RWPE2 (cell line): ENCODE data around the gene TPM2.

Experiments
- ATAC-seq: fragments of 200-7000 bp; cut with Tn5 transposase; 3 replicates; pipeline ENCODE4 v1.9.1; 2021; ENCODE audit warnings: low read depth
- DNase-seq: peaks from one replicate; pipeline ENCODE4 v3.0.0-alpha.2; 2020; ENCODE audit warnings: low spot score
- H3K27ac ChIP-seq: fragments of 450-650 bp; 2 replicates; pipeline ENCODE4 v1.5.1; 2017; ENCODE audit warnings: mild to moderate bottlenecking; ENCODE audit not compliant: poor library complexity, severe bottlenecking
- H3K27me3 ChIP-seq: fragments of 250-450 bp; sonication (Bioruptor Pico); 2 replicates; pipeline ENCODE4 v1.5.1; 2021; ENCODE audit warnings: mild to moderate bottlenecking, moderate library complexity; ENCODE audit not compliant: insufficient read depth, poor library complexity, severe bottlenecking
- H3K36me3 ChIP-seq: fragments of 250-450 bp; sonication (Bioruptor Pico); 2 replicates; pipeline ENCODE4 v1.5.1; 2020; ENCODE audit warnings: low read depth, mild to moderate bottlenecking, moderate library complexity
- H3K4me1 ChIP-seq: fragments of 250-450 bp; sonication (Bioruptor Pico); 2 replicates; pipeline ENCODE4 v1.5.1; 2021; ENCODE audit warnings: mild to moderate bottlenecking, moderate library complexity; ENCODE audit not compliant: insufficient read depth, poor library complexity, severe bottlenecking
- H3K4me3 ChIP-seq: fragments of 250-450 bp; sonication (Bioruptor Pico); 2 replicates; pipeline ENCODE4 v1.5.1; 2021; ENCODE audit warnings: mild to moderate bottlenecking, moderate library complexity; ENCODE audit not compliant: severe bottlenecking
- H3K9me3 ChIP-seq: fragments of 250-450 bp; sonication (Bioruptor Pico); 2 replicates; pipeline ENCODE4 v1.5.1; 2021; ENCODE audit warnings: mild to moderate bottlenecking, moderate library complexity; ENCODE audit not compliant: severe bottlenecking
- CTCF ChIP-seq: fragments of 450-650 bp; IDR thresholded peaks from one replicate; pipeline ENCODE4 v1.5.1; 2017; ENCODE audit warnings: mild to moderate bottlenecking, moderate library complexity; ENCODE audit not compliant: poor library complexity, severe bottlenecking

Gene TPM2

GRCh38 chr9:35719546-35719945, 29.8 kb upstream of the TPM2 start:
- ATAC-seq = no peak
- H3K27ac ChIP-seq = no peak overlapping the region
- H3K36me3 ChIP-seq = peaks cover 96% of the 10 kb centered on the region
- TF ChIP-seq CTCF = no peak
- H3K27me3 ChIP-seq = no peaks in the 10 kb centered on the region
- H3K9me3 ChIP-seq = no peaks in the 10 kb centered on the region
- no peak for DNase-seq
- no peak overlapping the region for H3K4me3 ChIP-seq
- no peaks in the 10 kb centered on the region for H3K4me1 ChIP-seq

- Histone ChIP-seq H3K4me3 (no peak overlapping the region), H3K36me3 (peaks cover 94% of the 10 kb centered on the region), H3K4me1 (no peaks in the 10 kb centered on the region), H3K27ac (no peak overlapping the region), H3K9me3 (no peaks in the 10 kb centered on the region), H3K27me3 (no peaks in the 10 kb centered on the region)
- ATAC-seq = peak; percentile 24; the same call in 1 of the 3 replicates
- no peak for TF ChIP-seq CTCF
- no peak for DNase-seq
These were observed 29.2 kb upstream of the TPM2 start for GRCh38 chr9:35718721-35719511.

- no peak overlapping the region for H3K27ac ChIP-seq
- H3K4me1 ChIP-seq = no peaks in the 10 kb centered on the region
- no peak for TF ChIP-seq CTCF
- H3K27me3 ChIP-seq = no peaks in the 10 kb centered on the region
- ATAC-seq (no peak), DNase-seq (no peak)
- no peak overlapping the region for H3K4me3 ChIP-seq
- H3K9me3 ChIP-seq = no peaks in the 10 kb centered on the region
- peaks cover 93% of the 10 kb centered on the region for H3K36me3 ChIP-seq
These were observed 27.6 kb upstream of the TPM2 start for GRCh38 chr9:35717132-35717870.

- peaks cover 93% of the 10 kb centered on the region for H3K36me3 ChIP-seq
- ATAC-seq = no peak
These were observed 26.5 kb upstream of the TPM2 start for GRCh38 chr9:35716230-35716629.

More at GRCh38 chr9:35716230-35716629, 26.5 kb upstream of the TPM2 start:
- no peaks in the 10 kb centered on the region for H3K4me1 ChIP-seq
- no peak overlapping the region for H3K27ac ChIP-seq
- no peaks in the 10 kb centered on the region for H3K27me3 ChIP-seq
- no peak for TF ChIP-seq CTCF
- no peak overlapping the region for H3K4me3 ChIP-seq
- H3K9me3 ChIP-seq = no peaks in the 10 kb centered on the region
- DNase-seq = no peak
